Transverse colon (tissue), 4 donors: ENCODE data around the gene GMNC. TPM values are rescaled to one million over a fixed set of nuclear protein-coding genes. Genes with fewer than 3 reads are reported as not detected.
A peak's percentile ranks its signal among the peaks of the same experiment; 100 is the strongest.

Experiments
- DNase-seq: peaks from one replicate; pipeline ENCODE4 v3.0.0-alpha.2; 2019
- H3K27ac ChIP-seq, 4 donors: fragments of 200-600 bp; sonication (generic); 2 replicates each; pipeline ENCODE4 v1.5.1; 2016 to 2018; ENCODE audit warnings: inconsistent platforms in 4 of 4
- H3K27me3 ChIP-seq: fragments of 200-600 bp; sonication (generic); 2 replicates; pipeline ENCODE4 v1.5.1; 2017; ENCODE audit warnings: inconsistent platforms
- H3K36me3 ChIP-seq, 4 donors: fragments of 200-600 bp; sonication (generic); 2 replicates each; pipeline ENCODE4 v1.5.1; 2017 to 2019; ENCODE audit warnings: inconsistent platforms in 4 of 4
- H3K4me1 ChIP-seq, 4 donors: fragments of 200-600 bp; sonication (generic); 2 replicates each; pipeline ENCODE4 v1.5.1; 2017 to 2020; ENCODE audit warnings: inconsistent platforms in 4 of 4
- H3K4me3 ChIP-seq, 4 donors: fragments of 200-600 bp; sonication (generic); 1 replicate in 1 of 4; 2 replicates in 3 of 4; pipeline versions ENCODE4 v1.5.1 to v1.6.1; 2017 to 2019; ENCODE audit warnings: inconsistent platforms in 4 of 4
- H3K9me3 ChIP-seq, 2 donors: fragments of 200-600 bp; sonication (generic); 2 replicates each; pipeline ENCODE4 v1.5.1; 2017 to 2019; ENCODE audit warnings: inconsistent platforms in 2 of 2
- EP300 ChIP-seq: sonication (generic); formaldehyde crosslinking; IDR thresholded peaks from one replicate; pipeline ENCODE4 v1.6.1; 2017; ENCODE audit warnings: antibody characterized with exemption, low read depth
- POLR2A ChIP-seq: fragments of 450-650 bp; IDR thresholded peaks from one replicate; pipeline ENCODE4 v1.6.1; 2016; ENCODE audit warnings: antibody characterized with exemption, mild to moderate bottlenecking, moderate library complexity
- POLR2AphosphoS5 ChIP-seq, 3 donors: sonication (generic); formaldehyde crosslinking; IDR thresholded peaks; one replicate each; pipeline ENCODE4 v1.6.1; 2016; ENCODE audit warnings: antibody characterized with exemption in 3 of 3
- WGBS, 2 donors: methylation state at CpG; one replicate each; pipeline ENCODE4 v1.1.5; 2018; ENCODE audit warnings: low coverage in 1 of 2; 5-methylcytosine and 5-hydroxymethylcytosine counted together
- in situ Hi-C, 4 donors: fragments of 200-750 bp; cut with MboI; loops; one replicate each; pipeline versions ENCODE4 v1.15.0 to v1.15.1; 2017; ENCODE audit warnings: low sequenced_read_pairs in 3 of 4, low pct_ligation_motif_present in 1 of 4, low pct_unique_long_range_greater_than_20kb in 1 of 4
- intact Hi-C: fragments of 100-400 bp; cut with DNase I; formaldehyde crosslinking; loops from one replicate; pipeline ENCODE4 v1.15.1; 2023; ENCODE audit warnings: low total_unique reads
- total RNA-seq, 4 donors: library from RNA; depleted of rRNA; stranded (reverse); fragments of >200 nt; gene quantifications; one replicate each; pipeline ENCODE4 v1.1.0, GENCODE V29; 2016
- TF ChIP-seq, protein P1 (sequence below), 5 experiments: fragments of 200-600 bp in 3 of 5; fragments of 450-650 bp in 2 of 5; sonication (generic) in 3 of 5; IDR thresholded peaks; 1 replicate in 2 of 5; 2 replicates in 3 of 5; pipeline ENCODE4 v1.5.1; 2016 to 2017; ENCODE audit warnings: antibody characterized with exemption in 5 of 5, inconsistent platforms in 3 of 5, mild to moderate bottlenecking in 2 of 5, moderate library complexity in 1 of 5

GMNC gene, protein sequence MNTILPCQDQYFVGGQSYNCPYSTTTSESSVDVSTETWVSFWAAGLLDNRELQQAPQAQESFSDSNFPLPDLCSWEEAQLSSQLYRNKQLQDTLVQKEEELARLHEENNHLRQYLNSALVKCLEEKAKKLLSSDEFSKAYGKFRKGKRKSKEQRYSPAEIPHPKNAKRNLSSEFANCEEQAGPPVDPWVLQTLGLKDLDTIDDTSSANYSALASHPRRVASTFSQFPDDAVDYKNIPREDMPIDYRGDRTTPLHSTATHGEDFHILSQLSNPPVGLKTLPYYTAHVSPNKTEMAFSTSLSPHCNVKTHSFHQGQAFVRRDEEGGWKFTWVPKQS
- total RNA-seq: not detected

DNA sequence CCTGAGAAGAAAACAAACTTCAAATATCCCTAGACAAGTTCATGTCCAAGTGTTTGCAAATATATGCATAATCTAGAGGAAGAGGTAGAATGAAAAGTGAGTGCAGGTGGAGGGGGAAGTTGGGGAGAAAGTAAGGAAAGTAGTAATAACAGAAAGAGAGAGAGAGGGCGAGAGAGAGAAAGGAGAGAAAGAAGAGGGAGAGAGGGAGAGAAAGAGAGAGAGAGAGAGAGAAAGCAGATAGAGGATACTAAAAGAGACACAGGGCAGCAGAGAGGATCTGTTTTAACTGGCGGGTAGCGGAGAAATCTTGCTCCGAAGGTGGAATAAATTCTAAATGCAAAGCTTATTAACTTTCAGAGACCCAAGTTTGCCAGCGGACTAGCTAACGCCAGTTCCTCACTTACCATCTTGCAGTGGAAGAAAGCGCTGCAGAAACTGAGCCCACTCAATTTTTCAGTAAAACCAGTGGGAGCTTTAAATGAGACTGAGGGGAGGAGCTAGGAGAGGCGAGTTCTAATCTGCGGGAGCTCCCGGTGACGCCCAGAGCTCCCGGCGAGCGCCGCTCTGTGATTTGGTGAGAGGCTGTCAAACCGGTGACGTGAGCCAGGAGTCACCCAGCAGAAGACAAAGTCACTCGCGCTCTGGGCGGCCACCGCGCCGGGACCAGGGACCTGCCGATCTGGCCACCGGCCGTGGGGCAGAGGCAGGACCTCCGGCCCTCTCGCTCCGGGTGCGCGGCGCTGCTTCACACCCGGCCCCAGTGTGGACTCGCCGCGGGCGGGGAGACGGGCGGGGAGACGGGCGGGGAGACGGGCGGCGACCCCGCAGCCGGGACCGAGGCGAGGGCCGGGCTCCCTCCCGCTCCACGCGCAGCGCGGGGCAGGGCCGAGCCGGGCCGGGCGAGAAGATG, at the start of gene GMNC:
GMNC (minus strand) TSS at position 486 of the 910 bp plus-strand sequence; CDS start at position 407, 79 bp downstream.
- Histone ChIP-seq H3K27ac (peak within 1 kb of the TSS; percentile 23 to 85 (median 56)), H3K27me3 (peaks cover 18% of the 10 kb centered on the region), H3K4me1 (peaks cover 0 to 4% (median 0%) of the 10 kb centered on the region in 4 donors), H3K9me3 (no peaks in the 10 kb centered on the region), H3K36me3 (no peaks in the 10 kb centered on the region), H3K4me3 (peak within 1 kb of the TSS; percentile 53 to 81 (median 58))
- intact Hi-C loops: no loop called here
- TF ChIP-seq POLR2AphosphoS5 (IDR thresholded peaks at IDR 0.05) (peak; percentile 13 to 51 (median 43)), POLR2A (no peak)
- peak; percentile 77 for DNase-seq
- in situ Hi-C loops: no loop called here
- 6 to 35% methylated on average over 6 to 46 of the region's 58 CpGs for WGBS, 2 donors

DNA sequence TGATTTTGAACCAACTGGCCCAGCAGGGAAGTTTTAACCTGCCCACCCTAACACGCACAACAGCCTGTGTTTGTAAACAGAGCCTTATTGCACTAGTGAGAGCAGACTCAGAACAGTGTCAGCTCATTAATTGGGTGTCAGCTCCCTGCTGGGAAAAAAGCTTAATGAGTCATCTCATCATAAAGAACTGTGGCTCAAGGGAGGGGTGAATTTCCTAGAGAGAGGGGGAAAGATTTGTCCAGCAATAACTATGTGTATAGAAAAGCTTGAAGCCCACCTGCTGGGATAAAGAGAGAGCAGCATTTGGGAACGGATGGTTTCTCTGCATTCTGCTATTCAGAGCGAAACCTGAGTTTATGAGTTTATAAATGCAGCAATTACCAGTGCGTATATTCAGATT, 48.9 kb upstream of the GMNC start:
- no peaks in the 10 kb centered on the region for H3K9me3 ChIP-seq
- H3K27ac ChIP-seq: no peak overlapping the region
- WGBS, 2 donors: 59 to 61% methylated on average over 4 of the region's 4 CpGs
- TF ChIP-seq POLR2A (no peak), POLR2AphosphoS5 (IDR thresholded peaks at IDR 0.05) (no peak), EP300 (no peak)
- TF ChIP-seq, protein P1, sequence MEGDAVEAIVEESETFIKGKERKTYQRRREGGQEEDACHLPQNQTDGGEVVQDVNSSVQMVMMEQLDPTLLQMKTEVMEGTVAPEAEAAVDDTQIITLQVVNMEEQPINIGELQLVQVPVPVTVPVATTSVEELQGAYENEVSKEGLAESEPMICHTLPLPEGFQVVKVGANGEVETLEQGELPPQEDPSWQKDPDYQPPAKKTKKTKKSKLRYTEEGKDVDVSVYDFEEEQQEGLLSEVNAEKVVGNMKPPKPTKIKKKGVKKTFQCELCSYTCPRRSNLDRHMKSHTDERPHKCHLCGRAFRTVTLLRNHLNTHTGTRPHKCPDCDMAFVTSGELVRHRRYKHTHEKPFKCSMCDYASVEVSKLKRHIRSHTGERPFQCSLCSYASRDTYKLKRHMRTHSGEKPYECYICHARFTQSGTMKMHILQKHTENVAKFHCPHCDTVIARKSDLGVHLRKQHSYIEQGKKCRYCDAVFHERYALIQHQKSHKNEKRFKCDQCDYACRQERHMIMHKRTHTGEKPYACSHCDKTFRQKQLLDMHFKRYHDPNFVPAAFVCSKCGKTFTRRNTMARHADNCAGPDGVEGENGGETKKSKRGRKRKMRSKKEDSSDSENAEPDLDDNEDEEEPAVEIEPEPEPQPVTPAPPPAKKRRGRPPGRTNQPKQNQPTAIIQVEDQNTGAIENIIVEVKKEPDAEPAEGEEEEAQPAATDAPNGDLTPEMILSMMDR (IDR thresholded peaks at IDR 0.05): no peak
- no peaks in the 10 kb centered on the region for H3K27me3 ChIP-seq
- no peaks in the 10 kb centered on the region for H3K4me1 ChIP-seq
- no peak for DNase-seq
- intact Hi-C loops (no loop called here), in situ Hi-C loops (no loop called here)
- no peak overlapping the region for H3K4me3 ChIP-seq
- no peaks in the 10 kb centered on the region for H3K36me3 ChIP-seq

DNA sequence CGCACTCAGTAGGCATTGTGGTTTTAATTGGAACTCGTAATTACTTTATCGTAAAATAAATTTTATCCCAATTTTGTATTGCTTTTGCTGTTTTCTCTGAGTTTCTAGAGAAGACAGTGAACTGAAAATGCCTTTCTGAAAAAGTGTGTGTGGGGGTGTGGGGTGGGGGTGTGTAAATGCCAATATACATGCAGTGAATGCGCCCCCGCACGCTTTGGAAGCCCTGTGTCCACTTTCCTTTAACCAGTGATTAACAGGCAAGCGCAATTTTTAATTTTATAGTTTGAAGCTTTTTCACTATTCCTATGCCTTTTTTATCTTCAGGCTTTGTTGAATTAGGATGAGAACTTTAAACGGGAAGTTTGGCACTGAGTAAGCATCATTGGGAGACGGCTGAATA, 47.4 kb upstream of the GMNC start:
- DNase-seq: no peak
- in situ Hi-C loops (no loop called here), intact Hi-C loops (no loop called here)
- WGBS, 2 donors: 84 to 86% methylated on average over 9 of the region's 9 CpGs
- no peaks in the 10 kb centered on the region for H3K36me3 ChIP-seq
- H3K4me3 ChIP-seq: no peak overlapping the region
- no peaks in the 10 kb centered on the region for H3K27me3 ChIP-seq
- H3K27ac ChIP-seq: no peak overlapping the region
- H3K9me3 ChIP-seq: no peaks in the 10 kb centered on the region
- no peaks in the 10 kb centered on the region for H3K4me1 ChIP-seq
- TF ChIP-seq EP300 (no peak), POLR2AphosphoS5 (IDR thresholded peaks at IDR 0.05) (no peak), POLR2A (no peak)
- TF ChIP-seq, protein P1 (IDR thresholded peaks at IDR 0.05): no peak

DNA sequence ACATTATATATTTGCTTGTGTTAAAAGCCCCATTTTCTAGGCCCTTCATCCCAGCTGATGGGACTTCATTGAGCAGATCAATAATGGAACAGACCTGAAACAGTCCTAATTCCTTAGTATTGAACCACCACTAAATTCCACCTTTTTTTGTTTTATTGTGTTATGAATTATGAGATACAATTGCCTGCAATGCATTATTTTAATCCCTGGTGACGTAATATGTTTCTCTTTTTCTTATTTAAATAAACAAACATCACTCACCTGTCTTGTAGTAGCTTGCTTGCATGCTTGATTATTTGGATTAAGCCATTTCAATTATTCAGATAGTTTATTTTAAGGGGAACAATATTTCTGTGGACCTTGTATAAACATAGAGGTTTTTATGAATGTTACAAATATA, 40.7 kb upstream of the GMNC start:
- Histone ChIP-seq H3K36me3 (no peaks in the 10 kb centered on the region), H3K27me3 (no peaks in the 10 kb centered on the region), H3K27ac (no peak overlapping the region), H3K4me3 (no peak overlapping the region), H3K4me1 (no peaks in the 10 kb centered on the region), H3K9me3 (no peaks in the 10 kb centered on the region)
- 36 to 56% methylated on average over 1 of the region's 1 CpG for WGBS, 2 donors
- no peak for DNase-seq
- TF ChIP-seq, protein P1 (IDR thresholded peaks at IDR 0.05): no peak
- TF ChIP-seq EP300 (no peak), POLR2A (no peak), POLR2AphosphoS5 (IDR thresholded peaks at IDR 0.05) (no peak)
- in situ Hi-C loops (no loop called here), intact Hi-C loops (no loop called here)
